Heart left ventricle (tissue), 16 donors: Measurements from ENCODE around the gene TOR4A. TPM values are rescaled to one million over a fixed set of nuclear protein-coding genes. Genes with fewer than 3 reads are reported as not detected.
A peak's percentile ranks its signal among the peaks of the same experiment; 100 is the strongest.

Experiments
- ATAC-seq, 4 donors: fragments of 200-7000 bp; cut with Tn5 transposase; one replicate each; pipeline ENCODE4 v1.9.1; 2020 to 2022; ENCODE audit warnings: moderate library complexity in 4 of 4, mild to moderate bottlenecking in 3 of 4, moderate number of reproducible peaks in 1 of 4
- DNase-seq, 5 donors: peaks; one replicate each; pipeline ENCODE4 v3.0.0-alpha.2; 2020
- H3K27ac ChIP-seq, 12 donors: fragments of 200-600 bp; sonication (generic) in 4 of 12; one replicate each; pipeline versions ENCODE4 v1.5.0 to v1.8.0; 2016 to 2022; ENCODE audit warnings: mild to moderate bottlenecking in 2 of 12
- H3K27me3 ChIP-seq, 9 donors: fragments of 200-600 bp; sonication (generic) in 2 of 9; one replicate each; pipeline versions ENCODE4 v1.5.1 to v1.8.0; 2016 to 2022; ENCODE audit warnings: mild to moderate bottlenecking in 3 of 9
- H3K36me3 ChIP-seq, 9 donors: fragments of 200-600 bp; sonication (generic) in 2 of 9; one replicate each; pipeline versions ENCODE4 v1.5.0 to v1.8.0; 2018 to 2022; ENCODE audit warnings: mild to moderate bottlenecking in 2 of 9
- H3K4me1 ChIP-seq, 12 donors: fragments of 200-600 bp; sonication (generic) in 4 of 12; one replicate each; pipeline versions ENCODE4 v1.5.0 to v1.8.0; 2016 to 2022; ENCODE audit warnings: mild to moderate bottlenecking in 3 of 12
- H3K4me3 ChIP-seq, 12 donors: fragments of 200-600 bp; sonication (generic) in 4 of 12; one replicate each; pipeline versions ENCODE4 v1.5.0 to v1.8.0; 2017 to 2022; ENCODE audit warnings: mild to moderate bottlenecking in 9 of 12, moderate library complexity in 4 of 12
- H3K9me3 ChIP-seq, 12 donors: fragments of 200-600 bp; sonication (generic) in 4 of 12; one replicate each; pipeline versions ENCODE4 v1.5.0 to v1.8.0; 2016 to 2022; ENCODE audit warnings: mild to moderate bottlenecking in 1 of 12
- POLR2A ChIP-seq, 2 donors: fragments of 450-650 bp; IDR thresholded peaks; one replicate each; pipeline ENCODE4 v1.6.1; 2017; ENCODE audit warnings: antibody characterized with exemption in 2 of 2, mild to moderate bottlenecking in 2 of 2, moderate library complexity in 2 of 2
- WGBS, 4 donors: extraction: QIAGEN DNeasy Blood & Tissue Kit in 2 of 4; methylation state at CpG; one replicate each; pipeline versions ENCODE4 v1.1.5 to v1.1.7; 2013 to 2018; 5-methylcytosine and 5-hydroxymethylcytosine counted together
- intact Hi-C, 10 donors: fragments of 100-400 bp; cut with DNase I; formaldehyde crosslinking; loops; one replicate each; pipeline versions ENCODE4 v1.11.1 to v1.14.2; 2022
- polyA plus RNA-seq, 2 donors: library from polyadenylated mRNA; stranded (reverse); fragments of 200-250 nt; gene quantifications; one replicate each; pipeline ENCODE4 v1.2.3, GENCODE V29; 2013
- total RNA-seq, 9 donors: library from RNA; depleted of rRNA in 2 of 9; stranded (reverse); fragments of >200 nt in 2 of 9; fragmentation: NEBNext Ultra II Directional in 3 of 9; extraction: Animal tissue kit (Norgen Biotek cat#: 25700) in 3 of 9; gene quantifications; one replicate each; pipeline versions ENCODE4 v1.1.0 to v1.2.4, GENCODE V29; 2016 to 2023
- TF ChIP-seq, protein P1 (sequence below), 12 donors: fragments of 200-600 bp; sonication (generic) in 4 of 12; IDR thresholded peaks; one replicate each; pipeline versions ENCODE4 v1.5.0 to v1.8.0; 2018 to 2022; ENCODE audit warnings: antibody characterized with exemption in 12 of 12, mild to moderate bottlenecking in 5 of 12
- donor health status: ischemic (EF 13 %, LVEDD 7.1; RV severe dilation, severe dysfunction).
- donor health status: healthy with polysubstance abuse.
- donor health status: DM: no; HTN: yes; CAD: no.
- donor health status: DM: no; HTN: no; CAD: no.
- donor health status: ischemic (EF 25% LVEDD 6.9; RV normal size, moderate dysfunction).
- donor health status: ischemic (EF 25% LVEDD 5.7; RV mildly dilated, moderate dysfunction).
- donor health status: healthy.
- donor health status: DM: yes; HTN: yes; CAD: no.
- donor health status: ischemic (EF 35%, LVEDD 5.7; RV mildly dilated, moderate dysfunction).
- donor health status: nonischemic (EF 11% LVEDD 7.7; RV severe dilation, severe dysfunction).
- donor health status: DM: yes; HTN: yes; CAD: no.
- donor health status: PGD.
- donor health status: ischemic (EF 29% LVEDD 5.4; RV normal size, mild dysfunction).
- donor health status: nonischemic (EF 23%, LVEDD 6.1; RV moderate dilation, normal function).

The TOR4A gene
- total and polyA plus RNA-seq, 11 donors, result 6.6 to 46.4 (median 16.4) TPM

DNA sequence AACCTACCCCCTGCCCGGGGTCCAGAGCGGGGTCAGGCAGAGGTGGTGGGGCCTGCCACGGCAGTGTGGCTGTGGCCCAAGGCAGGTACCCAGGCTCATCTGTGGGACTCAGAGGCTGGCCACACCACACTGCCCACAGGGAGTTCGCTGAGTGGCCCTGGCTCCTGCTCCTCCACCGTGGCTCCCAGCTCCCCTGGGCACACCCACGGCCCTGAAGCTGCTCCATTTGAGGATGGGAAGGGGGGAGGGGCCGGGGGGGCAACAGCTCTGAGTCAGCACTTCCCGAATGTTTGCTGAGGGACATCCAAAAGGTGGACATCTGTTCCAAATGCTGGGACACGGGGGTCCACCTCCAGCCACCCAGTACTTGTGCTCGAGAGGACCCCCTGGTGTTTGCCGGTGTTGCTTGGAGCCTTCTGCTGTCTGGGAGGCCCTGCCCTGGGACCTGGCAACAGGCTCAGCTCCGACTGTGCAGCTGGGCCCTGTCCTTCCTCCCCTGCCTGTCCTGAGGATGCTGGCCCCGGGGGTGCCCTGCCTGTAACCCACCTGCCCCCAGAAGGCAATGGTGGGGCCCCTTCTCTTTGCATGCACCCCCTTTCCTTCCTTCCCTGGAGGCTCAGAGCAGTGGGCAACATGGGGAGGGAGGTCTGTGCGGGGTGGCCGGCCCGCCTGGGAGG lies 27.0 kb downstream of the TOR4A start:
- Histone ChIP-seq H3K4me3 (peak overlapping the region in 5 of 12 donors; percentile 38 to 57 (median 51)), H3K27me3 (peaks cover 0 to 47% (median under 1%) of the 10 kb centered on the region in 9 donors), H3K36me3 (peaks cover 0 to 1% (median 0%) of the 10 kb centered on the region in 9 donors), H3K4me1 (peaks cover 12 to 78% (median 44%) of the 10 kb centered on the region in 12 donors), H3K27ac (peak overlapping the region; percentile 48 to 97 (median 88)), H3K9me3 (no peaks in the 10 kb centered on the region)
- no peak for ATAC-seq
- no peak for TF ChIP-seq POLR2A (IDR thresholded peaks at IDR 0.05)
- TF ChIP-seq, protein P1, sequence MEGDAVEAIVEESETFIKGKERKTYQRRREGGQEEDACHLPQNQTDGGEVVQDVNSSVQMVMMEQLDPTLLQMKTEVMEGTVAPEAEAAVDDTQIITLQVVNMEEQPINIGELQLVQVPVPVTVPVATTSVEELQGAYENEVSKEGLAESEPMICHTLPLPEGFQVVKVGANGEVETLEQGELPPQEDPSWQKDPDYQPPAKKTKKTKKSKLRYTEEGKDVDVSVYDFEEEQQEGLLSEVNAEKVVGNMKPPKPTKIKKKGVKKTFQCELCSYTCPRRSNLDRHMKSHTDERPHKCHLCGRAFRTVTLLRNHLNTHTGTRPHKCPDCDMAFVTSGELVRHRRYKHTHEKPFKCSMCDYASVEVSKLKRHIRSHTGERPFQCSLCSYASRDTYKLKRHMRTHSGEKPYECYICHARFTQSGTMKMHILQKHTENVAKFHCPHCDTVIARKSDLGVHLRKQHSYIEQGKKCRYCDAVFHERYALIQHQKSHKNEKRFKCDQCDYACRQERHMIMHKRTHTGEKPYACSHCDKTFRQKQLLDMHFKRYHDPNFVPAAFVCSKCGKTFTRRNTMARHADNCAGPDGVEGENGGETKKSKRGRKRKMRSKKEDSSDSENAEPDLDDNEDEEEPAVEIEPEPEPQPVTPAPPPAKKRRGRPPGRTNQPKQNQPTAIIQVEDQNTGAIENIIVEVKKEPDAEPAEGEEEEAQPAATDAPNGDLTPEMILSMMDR (IDR thresholded peaks at IDR 0.05), result peak in 1 of 12 donors; percentile 20
- intact Hi-C loops, result loop anchor here in 1 of 10 donors (5.0 kb wide), 1 partner anchor 118 kb away; the partner anchor contains the start of genes EXD3 and NOXA1
- 44 to 61% (median 52%) methylated on average over 15 to 16 of the region's 16 CpGs for WGBS, 4 donors
- peak in 4 of 5 donors; percentile 16 to 60 (median 28) for DNase-seq

DNA sequence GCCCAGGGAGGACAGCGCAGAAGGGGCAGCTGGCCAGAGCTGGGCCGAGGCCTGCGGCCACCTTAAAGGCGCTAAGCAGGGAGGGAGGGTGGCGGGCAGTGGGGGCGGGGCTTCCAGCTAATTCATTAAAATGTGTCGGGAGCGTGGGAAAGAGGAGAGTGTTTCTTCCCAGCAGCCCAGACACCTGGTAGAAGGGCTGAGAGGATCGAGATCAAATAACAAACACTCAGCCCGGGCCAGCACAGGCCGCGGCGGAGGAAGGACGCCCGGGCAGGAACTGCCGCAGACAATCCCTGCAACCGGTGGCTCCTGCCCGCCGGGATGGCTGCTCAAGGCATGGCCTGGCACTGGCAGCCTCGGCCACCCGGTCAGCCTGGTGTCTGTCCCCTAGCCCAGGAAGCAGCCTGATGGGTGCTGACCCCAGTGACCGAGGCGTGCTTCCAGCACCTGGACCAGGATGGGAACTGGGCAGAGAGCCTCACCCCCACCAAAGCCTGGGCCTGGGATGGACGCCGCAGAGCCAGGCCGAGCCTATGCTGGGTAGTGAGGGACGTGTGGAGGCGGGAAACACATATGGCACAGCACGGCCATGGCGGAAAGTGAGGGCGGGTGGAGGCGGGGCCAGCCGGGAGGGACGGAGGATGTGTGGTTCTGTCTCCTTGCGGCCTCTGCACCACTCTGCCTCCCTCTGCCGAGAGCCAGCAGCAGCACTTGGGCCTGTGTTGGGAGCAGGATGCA lies 27.7 kb downstream of the TOR4A start:
- no peaks in the 10 kb centered on the region for H3K36me3 ChIP-seq
- ATAC-seq (peak; percentile 21 to 72 (median 36)), DNase-seq (peak; percentile 74 to 85 (median 78))
- peaks cover 12 to 71% (median 44%) of the 10 kb centered on the region in 12 donors for H3K4me1 ChIP-seq
- peaks cover 0 to 40% (median 0%) of the 10 kb centered on the region in 9 donors for H3K27me3 ChIP-seq
- intact Hi-C loops, result no loop called here
- H3K27ac ChIP-seq, result peak overlapping the region; percentile 48 to 97 (median 88)
- no peaks in the 10 kb centered on the region for H3K9me3 ChIP-seq
- WGBS, 4 donors, result 35 to 53% (median 50%) methylated on average over 27 to 36 of the region's 36 CpGs
- H3K4me3 ChIP-seq, result peak overlapping the region in 9 of 12 donors; percentile 26 to 57 (median 39)
- TF ChIP-seq, protein P1 (IDR thresholded peaks at IDR 0.05), result peak in 4 of 12 donors; percentile 6 to 43 (median 30)
- TF ChIP-seq POLR2A (IDR thresholded peaks at IDR 0.05), result peak in 1 of 2 donors; percentile 25

DNA sequence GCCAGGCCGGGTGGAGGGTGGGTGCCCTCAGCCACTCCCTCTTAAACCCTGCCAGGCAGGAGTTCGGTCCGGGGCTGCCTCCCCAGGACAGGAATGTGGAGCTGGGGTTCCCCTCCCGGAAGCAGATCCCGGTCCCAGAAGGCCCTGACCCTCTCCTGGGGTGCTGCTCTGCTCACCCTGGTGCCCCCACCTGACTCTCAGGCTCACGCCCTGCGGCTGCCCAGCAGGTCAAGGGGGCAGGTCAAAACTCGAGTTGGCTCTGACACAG lies 28.2 kb downstream of the TOR4A start:
- intact Hi-C loops, result no loop called here
- Histone ChIP-seq H3K4me3 (peak overlapping the region in 9 of 12 donors; percentile 18 to 57 (median 39)), H3K27me3 (peaks cover 0 to 34% (median 0%) of the 10 kb centered on the region in 9 donors), H3K9me3 (no peaks in the 10 kb centered on the region), H3K4me1 (peaks cover 12 to 66% (median 44%) of the 10 kb centered on the region in 12 donors), H3K27ac (peak overlapping the region; percentile 48 to 97 (median 88)), H3K36me3 (no peaks in the 10 kb centered on the region)
- TF ChIP-seq, protein P1 (IDR thresholded peaks at IDR 0.05), result peak in 2 of 12 donors; percentile 0 to 3
- TF ChIP-seq POLR2A (IDR thresholded peaks at IDR 0.05), result no peak
- ATAC-seq, result no peak
- WGBS, 4 donors, result 8 to 48% (median 40%) methylated on average over 2 to 8 of the region's 8 CpGs; no CpG with 5 or more reads in 1 of the 4 donors
- no peak for DNase-seq
